Neutrophil (primary cell): Measurements from ENCODE around the gene ARID4B.

Experiments used
- H3K27ac ChIP-seq: fragments of 200-600 bp; sonication (generic); 2 replicates; pipeline ENCODE4 v1.5.1; 2016; ENCODE audit warnings: mild to moderate bottlenecking, moderate library complexity
- H3K27me3 ChIP-seq: fragments of 200-600 bp; sonication (generic); 2 replicates; pipeline ENCODE4 v1.6.0; 2016; ENCODE audit warnings: mild to moderate bottlenecking
- H3K36me3 ChIP-seq: fragments of 200-600 bp; sonication (generic); 2 replicates; pipeline ENCODE4 v1.5.1; 2017
- H3K4me1 ChIP-seq, 2 experiments: fragments of 200-600 bp in 1 of 2; sonication (generic) in 1 of 2; 1 replicate in 1 of 2; 2 replicates in 1 of 2; pipeline versions ENCODE4 v1.5.1 to v1.6.1; 2013 to 2016; ENCODE audit warnings: low read depth in 1 of 2, low read length in 1 of 2, mild to moderate bottlenecking in 1 of 2, moderate library complexity in 1 of 2; ENCODE audit not compliant: control insufficient read depth in 1 of 2, insufficient read depth in 1 of 2
- H3K4me3 ChIP-seq, 2 experiments: fragments of 200-600 bp in 1 of 2; sonication (generic) in 1 of 2; 1 replicate in 1 of 2; 2 replicates in 1 of 2; pipeline ENCODE4 v1.5.1; 2013 to 2016; ENCODE audit warnings: low read depth in 1 of 2, low read length in 1 of 2, mild to moderate bottlenecking in 1 of 2, moderate library complexity in 1 of 2
- H3K9me3 ChIP-seq: fragments of 200-600 bp; sonication (generic); 2 replicates; pipeline ENCODE4 v1.5.1; 2016
- CTCF ChIP-seq: fragments of 200-600 bp; sonication (generic); IDR thresholded peaks from 2 replicates; pipeline ENCODE4 v1.5.1; 2016; ENCODE audit warnings: antibody characterized with exemption

The ARID4B gene

GRCh38 chr1:235136111-235136510 is 191.9 kb downstream of the ARID4B start:
- Histone ChIP-seq H3K36me3 (peaks cover 83% of the 10 kb centered on the region), H3K4me3 (no peak overlapping the region), H3K9me3 (no peaks in the 10 kb centered on the region), H3K27me3 (no peaks in the 10 kb centered on the region), H3K4me1 (no peaks in the 10 kb centered on the region), H3K27ac (no peak overlapping the region)
- no peak for TF ChIP-seq CTCF

- Histone ChIP-seq H3K4me3 (no peak overlapping the region), H3K27me3 (no peaks in the 10 kb centered on the region), H3K27ac (no peak overlapping the region), H3K4me1 (peaks cover under 1 to 2% of the 10 kb centered on the region in 2 experiments), H3K36me3 (peaks cover 64% of the 10 kb centered on the region), H3K9me3 (no peaks in the 10 kb centered on the region)
- no peak for TF ChIP-seq CTCF
Observed at GRCh38 chr1:235134171-235134570, 193.8 kb downstream of the ARID4B start.

GRCh38 chr1:235133086-235133485 is 194.9 kb downstream of the ARID4B start:
- Histone ChIP-seq H3K9me3 (no peaks in the 10 kb centered on the region), H3K36me3 (peaks cover 53% of the 10 kb centered on the region), H3K27ac (no peak overlapping the region), H3K4me3 (no peak overlapping the region), H3K27me3 (no peaks in the 10 kb centered on the region), H3K4me1 (peaks cover 7% of the 10 kb centered on the region in 2 experiments)
- no peak for TF ChIP-seq CTCF

- no peaks in the 10 kb centered on the region for H3K27me3 ChIP-seq
- peaks cover 15 to 19% of the 10 kb centered on the region in 2 experiments for H3K4me1 ChIP-seq
- H3K27ac ChIP-seq, result no peak overlapping the region
- H3K36me3 ChIP-seq, result peaks cover 43% of the 10 kb centered on the region
- H3K4me3 ChIP-seq, result no peak overlapping the region
- no peaks in the 10 kb centered on the region for H3K9me3 ChIP-seq
- no peak for TF ChIP-seq CTCF
Observed at GRCh38 chr1:235131961-235132360, 196.0 kb downstream of the ARID4B start.

GRCh38 chr1:235130766-235131270 is 197.2 kb downstream of the ARID4B start:
- Histone ChIP-seq H3K9me3 (no peaks in the 10 kb centered on the region), H3K27me3 (no peaks in the 10 kb centered on the region), H3K36me3 (peaks cover 32% of the 10 kb centered on the region), H3K4me1 (peaks cover 15 to 20% of the 10 kb centered on the region in 2 experiments), H3K27ac (no peak overlapping the region), H3K4me3 (no peak overlapping the region)
- TF ChIP-seq CTCF, result no peak
